ENCODE measurements around the gene GATAD2A.

DNA sequence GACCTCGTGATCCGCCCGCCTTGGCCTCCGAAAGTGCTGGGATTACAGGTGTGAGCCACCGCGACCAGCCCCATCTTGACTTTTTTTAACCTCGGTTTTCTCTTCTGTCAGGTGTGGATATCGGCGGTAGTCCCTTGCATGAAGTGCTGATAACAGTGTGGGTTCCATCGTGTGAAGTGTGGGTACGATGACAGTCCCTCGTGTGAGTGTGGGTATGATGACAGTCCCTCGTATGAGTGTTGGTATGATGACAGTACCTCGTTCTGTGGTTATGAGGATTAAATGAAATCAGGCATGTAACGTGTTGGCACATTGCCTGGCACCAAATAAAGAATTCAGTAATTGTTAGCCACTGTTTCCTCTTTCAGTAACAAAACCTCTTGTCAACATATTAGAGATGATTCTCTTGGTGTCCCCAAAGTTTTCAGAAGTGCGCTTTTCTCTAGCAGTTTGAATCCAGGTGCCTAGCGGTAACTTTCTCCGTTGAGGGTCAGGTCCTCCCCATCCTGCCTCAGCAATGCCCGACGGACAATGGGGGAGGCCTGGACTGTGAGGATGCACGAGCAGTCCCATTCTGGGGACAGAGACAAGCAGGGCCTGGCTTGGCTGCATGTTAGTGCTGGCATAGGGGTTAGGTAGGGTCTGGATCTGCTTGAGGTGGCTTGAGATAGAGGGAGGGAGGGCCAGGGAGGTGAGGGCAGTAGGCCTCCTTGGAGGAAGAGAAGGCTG, 15.3 kb downstream of the GATAD2A start:
- no peak for TF ChIP-seq KLF6 (CRISPR knock-in tag; IDR thresholded peaks at IDR 0.05)
- TF ChIP-seq ZNF121 (CRISPR knock-in tag; IDR thresholded peaks at IDR 0.05), result no peak
